B cell (primary cell): ENCODE data around the gene TSC1. TPM values are rescaled to one million over a fixed set of nuclear protein-coding genes. Genes with fewer than 3 reads are reported as not detected.

Experiments
- ATAC-seq: fragments of 200-7000 bp; cut with Tn5 transposase; one replicate; pipeline ENCODE4 v1.10.0; 2021; ENCODE audit warnings: low read depth, mild to moderate bottlenecking, moderate number of reproducible peaks, moderate library complexity
- CTCF ChIA-PET: fragments of 350-600 bp; sonication (Branson Sonifier 250); formaldehyde crosslinking; loops from one replicate; lab custom pipeline; 2021; ENCODE audit warnings: antibody characterized with exemption, inconsistent platforms; lab: Charles Lee
- POLR2A ChIA-PET: fragments of 350-600 bp; sonication (Branson Sonifier 250); formaldehyde crosslinking; loops from one replicate; lab custom pipeline; 2021; ENCODE audit warnings: antibody characterized with exemption; lab: Charles Lee
- DNase-seq: peaks from one replicate; pipeline ENCODE4 v3.0.0; 2013
- H2AFZ ChIP-seq: 2 replicates; pipeline ENCODE4 v1.6.1; 2012; ENCODE audit warnings: mild to moderate bottlenecking, low read depth, low read length; ENCODE audit not compliant: insufficient read depth, poor library complexity, severe bottlenecking
- H3K27ac ChIP-seq, 2 donors: 1 replicate in 1 of 2; 2 replicates in 1 of 2; pipeline ENCODE4 v1.5.1; 2012 to 2013; ENCODE audit warnings: low read length in 2 of 2, mild to moderate bottlenecking in 2 of 2, moderate library complexity in 1 of 2
- H3K27me3 ChIP-seq, 4 experiments: fragments of 200-600 bp in 1 of 4; sonication (generic) in 1 of 4; replicated peaks in 1 of 4; 1 replicate in 2 of 4; 2 replicates in 2 of 4; pipeline versions ENCODE4 v1.6.1 to v1.7.0; 2013 to 2016; ENCODE audit warnings: low read length in 3 of 4, mild to moderate bottlenecking in 2 of 4, mixed read lengths in 1 of 4, moderate library complexity in 1 of 4; ENCODE audit not compliant: insufficient read depth in 4 of 4, control insufficient read depth in 3 of 4; ENCODE audit errors: control extremely low read depth in 1 of 4
- H3K36me3 ChIP-seq, 2 experiments: replicated peaks in 1 of 2; 1 replicate in 1 of 2; 2 replicates in 1 of 2; pipeline versions ENCODE4 v1.6.1 to v1.7.1; 2013; ENCODE audit warnings: low read length in 1 of 2; ENCODE audit not compliant: insufficient read depth in 2 of 2, control insufficient read depth in 1 of 2; ENCODE audit errors: control extremely low read depth in 1 of 2, extremely low read depth in 1 of 2
- H3K4me1 ChIP-seq, 2 donors: fragments of 200-600 bp in 1 of 2; sonication (generic) in 1 of 2; 1 replicate in 1 of 2; 2 replicates in 1 of 2; pipeline versions ENCODE4 v1.5.1 to v1.6.1; 2013 to 2017; ENCODE audit warnings: low read length in 2 of 2; ENCODE audit not compliant: control insufficient read depth in 2 of 2, insufficient read depth in 2 of 2
- H3K4me2 ChIP-seq: replicated peaks from 2 replicates; pipeline ENCODE3; 2012; ENCODE audit warnings: mild to moderate bottlenecking, low read depth, low read length; ENCODE audit not compliant: poor library complexity, severe bottlenecking
- H3K4me3 ChIP-seq, 5 experiments: fragments of 200-600 bp in 1 of 5; sonication (generic) in 1 of 5; 1 replicate in 3 of 5; 2 replicates in 2 of 5; pipeline versions ENCODE4 v1.5.1 to v1.7.0; 2011 to 2016; ENCODE audit warnings: low read length in 4 of 5, mild to moderate bottlenecking in 4 of 5, low read depth in 2 of 5, control low read depth in 1 of 5, moderate library complexity in 1 of 5; ENCODE audit not compliant: insufficient read depth in 1 of 5; ENCODE audit errors: control extremely low read depth in 1 of 5, extremely low read depth in 1 of 5
- H3K79me2 ChIP-seq: fragments of 200-600 bp; sonication (generic); one replicate; pipeline ENCODE4 v1.6.0; 2016; ENCODE audit warnings: low read length; ENCODE audit not compliant: control insufficient read depth, insufficient read depth
- H3K9ac ChIP-seq: fragments of 200-600 bp; sonication (generic); 2 replicates; pipeline ENCODE4 v1.6.1; 2017; ENCODE audit warnings: mild to moderate bottlenecking, low read length, moderate library complexity
- H3K9me3 ChIP-seq, 3 donors: one replicate each; pipeline versions ENCODE4 v1.6.1 to v1.7.1; 2013; ENCODE audit warnings: low read length in 2 of 3; ENCODE audit not compliant: control insufficient read depth in 2 of 3, insufficient read depth in 1 of 3; ENCODE audit errors: control extremely low read depth in 1 of 3
- H4K20me1 ChIP-seq: 2 replicates; pipeline ENCODE4 v1.6.0; 2012; ENCODE audit warnings: mild to moderate bottlenecking, low read length; ENCODE audit not compliant: insufficient read depth, control insufficient read depth, poor library complexity, severe bottlenecking
- H3K27ac Mint-ChIP-seq: one replicate; pipeline ENCODE4 v1.8.0; 2021; ENCODE audit warnings: mixed read lengths
- H3K27me3 Mint-ChIP-seq: one replicate; pipeline ENCODE4 v1.8.0; 2021; ENCODE audit warnings: mixed read lengths
- H3K4me1 Mint-ChIP-seq: one replicate; pipeline ENCODE4 v1.8.0; 2021; ENCODE audit warnings: mixed read lengths
- H3K4me3 Mint-ChIP-seq: one replicate; pipeline ENCODE4 v1.8.0; 2021; ENCODE audit warnings: mixed read lengths
- H3K9me3 Mint-ChIP-seq: one replicate; pipeline ENCODE4 v1.8.0; 2022; ENCODE audit warnings: mixed read lengths; ENCODE audit not compliant: insufficient read depth
- EZH2 ChIP-seq: IDR thresholded peaks from 2 replicates; pipeline ENCODE4 v1.6.1; 2012; ENCODE audit warnings: borderline replicate concordance, low read depth, mild to moderate bottlenecking, moderate library complexity, low read length; ENCODE audit not compliant: insufficient read depth, poor library complexity, severe bottlenecking
- WGBS: methylation state at CpG from one replicate; pipeline ENCODE4 v1.1.5; 2013; ENCODE audit warnings: missing lambda C conversion rate; ENCODE audit not compliant: insufficient coverage; 5-methylcytosine and 5-hydroxymethylcytosine counted together
- intact Hi-C: fragments of 100-400 bp; cut with micrococcal nuclease; formaldehyde crosslinking; loops from one replicate; pipeline ENCODE4 v1.10.0; 2022
- polyA plus RNA-seq: library from polyadenylated mRNA; depleted of rRNA; stranded (reverse); fragments of >200 nt; gene quantifications from 2 replicates; pipeline ENCODE4 v1.2.3, GENCODE V29; 2012
- total RNA-seq, 2 donors: library from RNA; stranded (reverse); fragments of 120-200 nt in 1 of 2; gene quantifications; 1 replicate in 1 of 2; 2 replicates in 1 of 2; pipeline versions ENCODE4 v1.2.3 to v1.2.4, GENCODE V29; 2013 to 2022
- TF ChIP-seq, protein P1 (sequence below): fragments of 200-600 bp; IDR thresholded peaks from one replicate; pipeline ENCODE4 v1.8.0; 2022; ENCODE audit warnings: antibody characterized with exemption, mild to moderate bottlenecking

Gene TSC1
- total and polyA plus RNA-seq, 2 donors (not counting 1 experiment from before 2014, with no cell fraction given): 34.4 to 102 TPM

DNA sequence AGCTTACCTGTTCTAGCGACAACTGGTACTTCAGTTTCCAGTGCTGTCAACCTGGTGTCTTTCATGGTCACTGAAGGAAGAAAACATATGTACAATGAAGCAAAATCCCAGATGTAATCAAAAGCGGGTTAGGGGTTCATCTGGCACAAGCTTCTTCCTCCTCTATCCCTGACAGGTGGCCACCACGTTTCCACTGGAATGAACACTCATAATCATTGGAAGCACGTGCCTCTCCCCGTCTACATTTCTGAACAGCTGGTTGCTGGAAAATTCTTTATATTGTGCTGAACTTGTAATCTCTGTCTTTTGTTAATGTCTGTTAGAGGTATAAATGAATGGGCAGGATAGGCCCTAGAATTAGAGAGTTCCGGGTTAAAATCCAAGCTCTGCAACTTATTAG is 9.4 kb downstream of the TSC1 start:
- H3K9ac ChIP-seq: no peak overlapping the region
- Mint-ChIP-seq H3K27ac (no peak overlapping the region), H3K9me3 (no peaks in the 10 kb centered on the region), H3K4me3 (no peak overlapping the region), H3K27me3 (no peaks in the 10 kb centered on the region), H3K4me1 (no peaks in the 10 kb centered on the region)
- no peaks in the 10 kb centered on the region for H3K9me3 ChIP-seq
- H3K4me3 ChIP-seq: no peak overlapping the region
- ATAC-seq (no peak), DNase-seq (no peak)
- H3K36me3 ChIP-seq: peaks cover 4 to 26% of the 10 kb centered on the region in 2 experiments
- intact Hi-C loops: no loop called here
- H3K4me1 ChIP-seq: no peaks in the 10 kb centered on the region
- no peak for TF ChIP-seq EZH2
- TF ChIP-seq, protein P1, sequence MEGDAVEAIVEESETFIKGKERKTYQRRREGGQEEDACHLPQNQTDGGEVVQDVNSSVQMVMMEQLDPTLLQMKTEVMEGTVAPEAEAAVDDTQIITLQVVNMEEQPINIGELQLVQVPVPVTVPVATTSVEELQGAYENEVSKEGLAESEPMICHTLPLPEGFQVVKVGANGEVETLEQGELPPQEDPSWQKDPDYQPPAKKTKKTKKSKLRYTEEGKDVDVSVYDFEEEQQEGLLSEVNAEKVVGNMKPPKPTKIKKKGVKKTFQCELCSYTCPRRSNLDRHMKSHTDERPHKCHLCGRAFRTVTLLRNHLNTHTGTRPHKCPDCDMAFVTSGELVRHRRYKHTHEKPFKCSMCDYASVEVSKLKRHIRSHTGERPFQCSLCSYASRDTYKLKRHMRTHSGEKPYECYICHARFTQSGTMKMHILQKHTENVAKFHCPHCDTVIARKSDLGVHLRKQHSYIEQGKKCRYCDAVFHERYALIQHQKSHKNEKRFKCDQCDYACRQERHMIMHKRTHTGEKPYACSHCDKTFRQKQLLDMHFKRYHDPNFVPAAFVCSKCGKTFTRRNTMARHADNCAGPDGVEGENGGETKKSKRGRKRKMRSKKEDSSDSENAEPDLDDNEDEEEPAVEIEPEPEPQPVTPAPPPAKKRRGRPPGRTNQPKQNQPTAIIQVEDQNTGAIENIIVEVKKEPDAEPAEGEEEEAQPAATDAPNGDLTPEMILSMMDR: no peak
- peaks cover 47% of the 10 kb centered on the region for H3K79me2 ChIP-seq
- H4K20me1 ChIP-seq: peaks cover 52% of the 10 kb centered on the region
- 94% methylated on average over 3 of the region's 6 CpGs for WGBS
- no peak overlapping the region for H3K4me2 ChIP-seq
- ChIA-PET POLR2A (interaction anchor here (1.1 kb wide), 1 partner anchor 10 kb away, joined by 4 read pairs; no protein-coding TSS in a partner anchor), CTCF (interaction anchor here (0.6 to 1.4 kb wide), 4 partner anchors 8 to 262 kb away, joined by 3 to 5 read pairs (median 3); no protein-coding TSS in a partner anchor)
- H2AFZ ChIP-seq: no peak overlapping the region
- H3K27me3 ChIP-seq: no peaks in the 10 kb centered on the region
- H3K27ac ChIP-seq: no peak overlapping the region

DNA sequence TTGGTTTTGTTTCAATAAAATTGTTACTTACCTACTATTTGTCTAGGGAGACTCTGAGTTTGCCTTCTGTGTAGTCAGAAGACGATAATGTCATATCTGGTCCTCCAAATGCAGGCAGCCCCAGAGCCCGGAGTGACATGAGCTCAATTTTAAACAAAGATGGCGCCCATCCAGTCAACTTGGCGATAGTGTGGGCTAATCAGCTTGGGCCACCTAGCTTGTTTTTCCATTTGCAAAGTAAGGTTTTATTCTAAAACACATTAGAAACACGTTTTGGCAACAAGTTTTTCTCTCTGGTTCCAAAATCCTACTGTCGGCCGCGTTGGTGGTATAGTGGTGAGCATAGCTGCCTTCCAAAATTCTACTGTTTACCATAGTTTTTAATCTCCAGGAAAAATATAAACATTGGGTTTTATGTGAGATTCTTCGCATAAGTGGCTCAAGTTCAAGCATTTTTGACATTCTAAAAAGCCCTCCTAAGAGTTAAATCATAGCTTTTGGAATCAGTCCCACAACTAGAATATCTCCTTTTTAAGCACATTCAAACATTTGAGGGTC is 13.2 kb downstream of the TSC1 start:
- intact Hi-C loops: no loop called here
- Histone ChIP-seq H3K9ac (no peak overlapping the region), H3K27ac (no peak overlapping the region), H3K4me2 (no peak overlapping the region), H3K27me3 (no peaks in the 10 kb centered on the region), H3K79me2 (peaks cover 10% of the 10 kb centered on the region), H3K4me3 (no peak overlapping the region), H4K20me1 (peaks cover 18% of the 10 kb centered on the region), H3K9me3 (no peaks in the 10 kb centered on the region), H2AFZ (no peak overlapping the region), H3K36me3 (peaks cover 13 to 52% of the 10 kb centered on the region in 2 experiments), H3K4me1 (no peaks in the 10 kb centered on the region)
- ChIA-PET POLR2A (no interaction called here), CTCF (no interaction called here)
- Mint-ChIP-seq H3K27me3 (no peaks in the 10 kb centered on the region), H3K9me3 (no peaks in the 10 kb centered on the region), H3K27ac (no peak overlapping the region), H3K4me3 (no peak overlapping the region), H3K4me1 (no peaks in the 10 kb centered on the region)
- WGBS: 100% methylated on average over 4 of the region's 9 CpGs
- DNase-seq (no peak), ATAC-seq (no peak)
- TF ChIP-seq EZH2: no peak
- TF ChIP-seq, protein P1: no peak
